DOHH2 (cell line): ENCODE data around the gene ATP8A2.

Experiments
- EZH2phosphoT487 ChIP-seq: fragments of 200-600 bp; sonication (generic); IDR thresholded peaks from 2 replicates; pipeline ENCODE4 v1.6.1; 2017; ENCODE audit warnings: borderline replicate concordance, mild to moderate bottlenecking, antibody characterized with exemption, low read length, moderate library complexity, mixed read lengths
- TF ChIP-seq, protein P1 (sequence below): fragments of 200-600 bp; sonication (generic); IDR thresholded peaks from one replicate; pipeline ENCODE4 v1.5.1; 2014; ENCODE audit warnings: antibody characterized with exemption, mild to moderate bottlenecking, low read depth, low read length; ENCODE audit not compliant: poor library complexity, severe bottlenecking

DNA sequence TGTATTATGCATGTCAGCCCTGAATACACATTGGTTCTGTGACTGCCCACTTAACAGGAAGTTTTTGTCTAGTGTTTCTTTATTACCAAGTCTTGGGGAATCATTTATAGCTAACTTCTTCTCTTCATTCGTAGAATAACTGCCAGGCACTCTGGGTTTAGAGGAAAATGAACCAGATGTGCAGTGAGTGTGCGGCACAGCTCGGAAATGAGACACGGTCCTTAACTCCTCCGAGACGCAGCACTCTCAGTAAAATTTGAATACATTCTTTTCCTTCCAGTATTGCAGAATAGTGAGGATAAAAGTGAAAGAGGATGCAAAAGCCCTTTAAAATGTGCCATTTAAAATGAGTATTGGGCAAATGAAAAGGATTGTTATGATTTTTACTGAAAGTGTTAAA, 29.2 kb downstream of the ATP8A2 start:
- TF ChIP-seq, protein P1, sequence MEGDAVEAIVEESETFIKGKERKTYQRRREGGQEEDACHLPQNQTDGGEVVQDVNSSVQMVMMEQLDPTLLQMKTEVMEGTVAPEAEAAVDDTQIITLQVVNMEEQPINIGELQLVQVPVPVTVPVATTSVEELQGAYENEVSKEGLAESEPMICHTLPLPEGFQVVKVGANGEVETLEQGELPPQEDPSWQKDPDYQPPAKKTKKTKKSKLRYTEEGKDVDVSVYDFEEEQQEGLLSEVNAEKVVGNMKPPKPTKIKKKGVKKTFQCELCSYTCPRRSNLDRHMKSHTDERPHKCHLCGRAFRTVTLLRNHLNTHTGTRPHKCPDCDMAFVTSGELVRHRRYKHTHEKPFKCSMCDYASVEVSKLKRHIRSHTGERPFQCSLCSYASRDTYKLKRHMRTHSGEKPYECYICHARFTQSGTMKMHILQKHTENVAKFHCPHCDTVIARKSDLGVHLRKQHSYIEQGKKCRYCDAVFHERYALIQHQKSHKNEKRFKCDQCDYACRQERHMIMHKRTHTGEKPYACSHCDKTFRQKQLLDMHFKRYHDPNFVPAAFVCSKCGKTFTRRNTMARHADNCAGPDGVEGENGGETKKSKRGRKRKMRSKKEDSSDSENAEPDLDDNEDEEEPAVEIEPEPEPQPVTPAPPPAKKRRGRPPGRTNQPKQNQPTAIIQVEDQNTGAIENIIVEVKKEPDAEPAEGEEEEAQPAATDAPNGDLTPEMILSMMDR, result no peak
- no peak for TF ChIP-seq EZH2phosphoT487
